B cell (primary cell): ENCODE results near the gene DNAAF8. TPM values are rescaled to one million over a fixed set of nuclear protein-coding genes. Genes with fewer than 3 reads are reported as not detected.

Experiments used
- ATAC-seq: fragments of 200-7000 bp; cut with Tn5 transposase; one replicate; pipeline ENCODE4 v1.10.0; 2021; ENCODE audit warnings: low read depth, mild to moderate bottlenecking, moderate number of reproducible peaks, moderate library complexity
- CTCF ChIA-PET: fragments of 350-600 bp; sonication (Branson Sonifier 250); formaldehyde crosslinking; loops from one replicate; lab custom pipeline; 2021; ENCODE audit warnings: antibody characterized with exemption, inconsistent platforms; lab: Charles Lee
- POLR2A ChIA-PET: fragments of 350-600 bp; sonication (Branson Sonifier 250); formaldehyde crosslinking; loops from one replicate; lab custom pipeline; 2021; ENCODE audit warnings: antibody characterized with exemption; lab: Charles Lee
- DNase-seq: peaks from one replicate; pipeline ENCODE4 v3.0.0; 2013
- H2AFZ ChIP-seq: 2 replicates; pipeline ENCODE4 v1.6.1; 2012; ENCODE audit warnings: mild to moderate bottlenecking, low read depth, low read length; ENCODE audit not compliant: insufficient read depth, poor library complexity, severe bottlenecking
- H3K27ac ChIP-seq, 2 donors: 1 replicate in 1 of 2; 2 replicates in 1 of 2; pipeline ENCODE4 v1.5.1; 2012 to 2013; ENCODE audit warnings: low read length in 2 of 2, mild to moderate bottlenecking in 2 of 2, moderate library complexity in 1 of 2
- H3K27me3 ChIP-seq, 4 experiments: fragments of 200-600 bp in 1 of 4; sonication (generic) in 1 of 4; replicated peaks in 1 of 4; 1 replicate in 2 of 4; 2 replicates in 2 of 4; pipeline versions ENCODE4 v1.6.1 to v1.7.0; 2013 to 2016; ENCODE audit warnings: low read length in 3 of 4, mild to moderate bottlenecking in 2 of 4, mixed read lengths in 1 of 4, moderate library complexity in 1 of 4; ENCODE audit not compliant: insufficient read depth in 4 of 4, control insufficient read depth in 3 of 4; ENCODE audit errors: control extremely low read depth in 1 of 4
- H3K36me3 ChIP-seq, 2 experiments: replicated peaks in 1 of 2; 1 replicate in 1 of 2; 2 replicates in 1 of 2; pipeline versions ENCODE4 v1.6.1 to v1.7.1; 2013; ENCODE audit warnings: low read length in 1 of 2; ENCODE audit not compliant: insufficient read depth in 2 of 2, control insufficient read depth in 1 of 2; ENCODE audit errors: control extremely low read depth in 1 of 2, extremely low read depth in 1 of 2
- H3K4me1 ChIP-seq, 2 donors: fragments of 200-600 bp in 1 of 2; sonication (generic) in 1 of 2; 1 replicate in 1 of 2; 2 replicates in 1 of 2; pipeline versions ENCODE4 v1.5.1 to v1.6.1; 2013 to 2017; ENCODE audit warnings: low read length in 2 of 2; ENCODE audit not compliant: control insufficient read depth in 2 of 2, insufficient read depth in 2 of 2
- H3K4me2 ChIP-seq: replicated peaks from 2 replicates; pipeline ENCODE3; 2012; ENCODE audit warnings: mild to moderate bottlenecking, low read depth, low read length; ENCODE audit not compliant: poor library complexity, severe bottlenecking
- H3K4me3 ChIP-seq, 5 experiments: fragments of 200-600 bp in 1 of 5; sonication (generic) in 1 of 5; 1 replicate in 3 of 5; 2 replicates in 2 of 5; pipeline versions ENCODE4 v1.5.1 to v1.7.0; 2011 to 2016; ENCODE audit warnings: low read length in 4 of 5, mild to moderate bottlenecking in 4 of 5, low read depth in 2 of 5, control low read depth in 1 of 5, moderate library complexity in 1 of 5; ENCODE audit not compliant: insufficient read depth in 1 of 5; ENCODE audit errors: control extremely low read depth in 1 of 5, extremely low read depth in 1 of 5
- H3K79me2 ChIP-seq: fragments of 200-600 bp; sonication (generic); one replicate; pipeline ENCODE4 v1.6.0; 2016; ENCODE audit warnings: low read length; ENCODE audit not compliant: control insufficient read depth, insufficient read depth
- H3K9ac ChIP-seq: fragments of 200-600 bp; sonication (generic); 2 replicates; pipeline ENCODE4 v1.6.1; 2017; ENCODE audit warnings: mild to moderate bottlenecking, low read length, moderate library complexity
- H3K9me3 ChIP-seq, 3 donors: one replicate each; pipeline versions ENCODE4 v1.6.1 to v1.7.1; 2013; ENCODE audit warnings: low read length in 2 of 3; ENCODE audit not compliant: control insufficient read depth in 2 of 3, insufficient read depth in 1 of 3; ENCODE audit errors: control extremely low read depth in 1 of 3
- H4K20me1 ChIP-seq: 2 replicates; pipeline ENCODE4 v1.6.0; 2012; ENCODE audit warnings: mild to moderate bottlenecking, low read length; ENCODE audit not compliant: insufficient read depth, control insufficient read depth, poor library complexity, severe bottlenecking
- H3K27ac Mint-ChIP-seq: one replicate; pipeline ENCODE4 v1.8.0; 2021; ENCODE audit warnings: mixed read lengths
- H3K27me3 Mint-ChIP-seq: one replicate; pipeline ENCODE4 v1.8.0; 2021; ENCODE audit warnings: mixed read lengths
- H3K4me1 Mint-ChIP-seq: one replicate; pipeline ENCODE4 v1.8.0; 2021; ENCODE audit warnings: mixed read lengths
- H3K4me3 Mint-ChIP-seq: one replicate; pipeline ENCODE4 v1.8.0; 2021; ENCODE audit warnings: mixed read lengths
- H3K9me3 Mint-ChIP-seq: one replicate; pipeline ENCODE4 v1.8.0; 2022; ENCODE audit warnings: mixed read lengths; ENCODE audit not compliant: insufficient read depth
- CTCF ChIP-seq: fragments of 200-600 bp; IDR thresholded peaks from one replicate; pipeline ENCODE4 v1.8.0; 2022; ENCODE audit warnings: antibody characterized with exemption, mild to moderate bottlenecking
- EZH2 ChIP-seq: IDR thresholded peaks from 2 replicates; pipeline ENCODE4 v1.6.1; 2012; ENCODE audit warnings: borderline replicate concordance, low read depth, mild to moderate bottlenecking, moderate library complexity, low read length; ENCODE audit not compliant: insufficient read depth, poor library complexity, severe bottlenecking
- WGBS: methylation state at CpG from one replicate; pipeline ENCODE4 v1.1.5; 2013; ENCODE audit warnings: missing lambda C conversion rate; ENCODE audit not compliant: insufficient coverage; 5-methylcytosine and 5-hydroxymethylcytosine counted together
- intact Hi-C: fragments of 100-400 bp; cut with micrococcal nuclease; formaldehyde crosslinking; loops from one replicate; pipeline ENCODE4 v1.10.0; 2022
- polyA plus RNA-seq: library from polyadenylated mRNA; depleted of rRNA; stranded (reverse); fragments of >200 nt; gene quantifications from 2 replicates; pipeline ENCODE4 v1.2.3, GENCODE V29; 2012
- total RNA-seq, 2 donors: library from RNA; stranded (reverse); fragments of 120-200 nt in 1 of 2; gene quantifications; 1 replicate in 1 of 2; 2 replicates in 1 of 2; pipeline versions ENCODE4 v1.2.3 to v1.2.4, GENCODE V29; 2013 to 2022

DNAAF8 gene
- total and polyA plus RNA-seq, 2 donors (not counting 1 experiment from before 2014, with no cell fraction given) = 0.09 to 0.44 TPM

- no peak overlapping the region for H3K9ac ChIP-seq
- peaks cover 0 to 5% (median 2%) of the 10 kb centered on the region in 4 experiments for H3K27me3 ChIP-seq
- Mint-ChIP-seq H3K4me3 (peak overlapping the region; percentile 62), H3K4me1 (peaks cover 24% of the 10 kb centered on the region), H3K27me3 (peaks cover 4% of the 10 kb centered on the region), H3K27ac (no peak overlapping the region), H3K9me3 (no peaks in the 10 kb centered on the region)
- H3K27ac ChIP-seq = no peak overlapping the region
- ChIA-PET CTCF (no interaction called here), POLR2A (no interaction called here)
- H2AFZ ChIP-seq = no peak overlapping the region
- H3K4me2 ChIP-seq = peak overlapping the region; percentile 45
- DNase-seq (no peak), ATAC-seq (no peak)
- no peaks in the 10 kb centered on the region for H3K9me3 ChIP-seq
- intact Hi-C loops = no loop called here
- WGBS = 50% methylated on average over 5 of the region's 14 CpGs
- no peak overlapping the region for H3K4me3 ChIP-seq
- no peaks in the 10 kb centered on the region for H3K79me2 ChIP-seq
- TF ChIP-seq CTCF = no peak
- no peak for TF ChIP-seq EZH2
- H4K20me1 ChIP-seq = no peaks in the 10 kb centered on the region
- no peaks in the 10 kb centered on the region for H3K36me3 ChIP-seq
- H3K4me1 ChIP-seq = peaks cover 0 to 20% of the 10 kb centered on the region in 2 donors
Observed at GRCh38 chr16:4743226-4743878, 9.0 kb downstream of the DNAAF8 start.

- no peaks in the 10 kb centered on the region for H3K9me3 Mint-ChIP-seq
- no peak overlapping the region for H3K4me3 Mint-ChIP-seq
- intact Hi-C loops = no loop called here
- ChIA-PET CTCF (no interaction called here), POLR2A (no interaction called here)
- Histone ChIP-seq H3K4me1 (peaks cover 0 to 23% of the 10 kb centered on the region in 2 donors), H3K27ac (no peak overlapping the region), H3K27me3 (peaks cover 0 to 5% (median 2%) of the 10 kb centered on the region in 4 experiments), H2AFZ (no peak overlapping the region), H4K20me1 (no peaks in the 10 kb centered on the region), H3K4me2 (no peak overlapping the region), H3K79me2 (no peaks in the 10 kb centered on the region), H3K9ac (no peak overlapping the region), H3K9me3 (no peaks in the 10 kb centered on the region), H3K36me3 (no peaks in the 10 kb centered on the region), H3K4me3 (no peak overlapping the region)
- H3K4me1 Mint-ChIP-seq = peaks cover 29% of the 10 kb centered on the region
- WGBS = 87% methylated on average over 10 of the region's 13 CpGs
- TF ChIP-seq EZH2 = no peak
- TF ChIP-seq CTCF = no peak
- H3K27me3 Mint-ChIP-seq = peaks cover 4% of the 10 kb centered on the region
- H3K27ac Mint-ChIP-seq = no peak overlapping the region
- DNase-seq = no peak
- no peak for ATAC-seq
Observed at GRCh38 chr16:4744555-4745273, 10.4 kb downstream of the DNAAF8 start.
